Natural killer cell treated with Interleukin-12 subunit alpha and Interleukin-12 subunit beta and Interleukin-15 and Interleukin-18, amount 100 ng/mL, for 72 hours (primary cell): ENCODE results near the gene PFDN1. TPM values are rescaled to one million over a fixed set of nuclear protein-coding genes. Genes with fewer than 3 reads are reported as not detected.

Experiments
- ATAC-seq, 2 donors: fragments of 150-1000 bp; cut with Tn5 transposase in 1 of 2; sonication (Bioruptor Pico), chemical (Tn5 transposase) in 1 of 2; 2 replicates each; pipeline ENCODE4 v1.10.0; 2021
- DNase-seq: peaks from one replicate; pipeline ENCODE4 v3.0.0; 2022; ENCODE audit warnings: low spot score
- H3K27ac Mint-ChIP-seq, 2 donors: 1 replicate in 1 of 2; 2 replicates in 1 of 2; pipeline ENCODE4 v1.8.0; 2022; ENCODE audit warnings: mixed read lengths in 2 of 2, mild to moderate bottlenecking in 1 of 2, moderate library complexity in 1 of 2
- H3K27me3 Mint-ChIP-seq, 2 donors: 1 replicate in 1 of 2; 2 replicates in 1 of 2; pipeline ENCODE4 v1.8.0; 2022; ENCODE audit warnings: mixed read lengths in 2 of 2
- H3K36me3 Mint-ChIP-seq: one replicate; pipeline ENCODE4 v1.8.0; 2022; ENCODE audit warnings: mixed read lengths
- H3K4me1 Mint-ChIP-seq, 2 donors: 1 replicate in 1 of 2; 2 replicates in 1 of 2; pipeline ENCODE4 v1.8.0; 2022; ENCODE audit warnings: low read depth in 2 of 2, mixed read lengths in 2 of 2, mild to moderate bottlenecking in 1 of 2
- H3K4me3 Mint-ChIP-seq: one replicate; pipeline ENCODE4 v1.8.0; 2022; ENCODE audit warnings: mixed read lengths
- H3K9me3 Mint-ChIP-seq: 2 replicates; pipeline ENCODE4 v1.8.0; 2022; ENCODE audit warnings: mixed read lengths
- total RNA-seq, 2 donors: library from RNA; stranded (reverse); gene quantifications; one replicate each; pipeline ENCODE4 v1.2.3, GENCODE V29; 2022

Gene PFDN1
- total RNA-seq, 2 donors from 2014 or later, result 49.8 to 62.2 TPM

- Mint-ChIP-seq H3K27me3 (no peaks in the 10 kb centered on the region), H3K27ac (no peak overlapping the region), H3K4me1 (peaks cover 10 to 12% of the 10 kb centered on the region in 2 donors), H3K4me3 (no peak overlapping the region), H3K36me3 (no peaks in the 10 kb centered on the region), H3K9me3 (no peaks in the 10 kb centered on the region)
- no peak for DNase-seq
- ATAC-seq, result no peak
Measured at GRCh38 chr5:140242099-140242498, 60.8 kb downstream of the PFDN1 start.

GRCh38 chr5:140240987-140241706 lies 61.8 kb downstream of the PFDN1 start:
- Mint-ChIP-seq H3K27me3 (no peaks in the 10 kb centered on the region), H3K27ac (no peak overlapping the region), H3K4me1 (peaks cover 10 to 12% of the 10 kb centered on the region in 2 donors), H3K9me3 (no peaks in the 10 kb centered on the region), H3K36me3 (no peaks in the 10 kb centered on the region), H3K4me3 (no peak overlapping the region)
- DNase-seq (no peak), ATAC-seq (no peak)

GRCh38 chr5:140239939-140240700 lies 62.8 kb downstream of the PFDN1 start:
- H3K9me3 Mint-ChIP-seq, result no peaks in the 10 kb centered on the region
- ATAC-seq, result peak; percentile 58 to 66
- H3K27ac Mint-ChIP-seq, result no peak overlapping the region
- peaks cover 7% of the 10 kb centered on the region in 2 donors for H3K4me1 Mint-ChIP-seq
- H3K36me3 Mint-ChIP-seq, result no peaks in the 10 kb centered on the region
- H3K27me3 Mint-ChIP-seq, result no peaks in the 10 kb centered on the region
- no peak overlapping the region for H3K4me3 Mint-ChIP-seq
- DNase-seq, result no peak

GRCh38 chr5:140239461-140239860 lies 63.4 kb downstream of the PFDN1 start:
- ATAC-seq, result peak in 1 of 2 donors; percentile 15

GRCh38 chr5:140238756-140239155 lies 64.1 kb downstream of the PFDN1 start:
- H3K27me3 Mint-ChIP-seq, result peaks cover under 1 to 2% of the 10 kb centered on the region in 2 donors
- DNase-seq (no peak), ATAC-seq (no peak)
- H3K4me1 Mint-ChIP-seq, result no peaks in the 10 kb centered on the region
- no peak overlapping the region for H3K27ac Mint-ChIP-seq
- H3K9me3 Mint-ChIP-seq, result no peaks in the 10 kb centered on the region
- no peak overlapping the region for H3K4me3 Mint-ChIP-seq
- H3K36me3 Mint-ChIP-seq, result no peaks in the 10 kb centered on the region

More at GRCh38 chr5:140239461-140239860, 63.4 kb downstream of the PFDN1 start:
- H3K9me3 Mint-ChIP-seq, result no peaks in the 10 kb centered on the region
- no peak overlapping the region for H3K4me3 Mint-ChIP-seq
- no peak for DNase-seq
- H3K27ac Mint-ChIP-seq, result no peak overlapping the region
- H3K4me1 Mint-ChIP-seq, result peaks cover under 1 to 1% of the 10 kb centered on the region in 2 donors
- no peaks in the 10 kb centered on the region for H3K27me3 Mint-ChIP-seq
- H3K36me3 Mint-ChIP-seq, result no peaks in the 10 kb centered on the region

GRCh38 chr5:140236891-140237598 lies 65.9 kb downstream of the PFDN1 start:
- H3K27ac Mint-ChIP-seq, result no peak overlapping the region
- H3K27me3 Mint-ChIP-seq, result peaks cover 8 to 11% of the 10 kb centered on the region in 2 donors
- DNase-seq (no peak), ATAC-seq (no peak)
- no peaks in the 10 kb centered on the region for H3K9me3 Mint-ChIP-seq
- H3K4me3 Mint-ChIP-seq, result no peak overlapping the region
- no peaks in the 10 kb centered on the region for H3K36me3 Mint-ChIP-seq
- no peaks in the 10 kb centered on the region for H3K4me1 Mint-ChIP-seq

GRCh38 chr5:140235791-140236551 lies 66.9 kb downstream of the PFDN1 start:
- H3K27ac Mint-ChIP-seq, result no peak overlapping the region
- DNase-seq, result no peak
- H3K36me3 Mint-ChIP-seq, result no peaks in the 10 kb centered on the region
- H3K27me3 Mint-ChIP-seq, result peaks cover 15 to 17% of the 10 kb centered on the region in 2 donors
- no peaks in the 10 kb centered on the region for H3K9me3 Mint-ChIP-seq
- H3K4me1 Mint-ChIP-seq, result no peaks in the 10 kb centered on the region
- no peak for ATAC-seq
- no peak overlapping the region for H3K4me3 Mint-ChIP-seq

- peaks cover 15 to 17% of the 10 kb centered on the region in 2 donors for H3K27me3 Mint-ChIP-seq
- H3K4me1 Mint-ChIP-seq, result no peaks in the 10 kb centered on the region
- H3K9me3 Mint-ChIP-seq, result no peaks in the 10 kb centered on the region
- H3K27ac Mint-ChIP-seq, result no peak overlapping the region
- no peak overlapping the region for H3K4me3 Mint-ChIP-seq
- no peak for DNase-seq
- ATAC-seq, result no peak
- no peaks in the 10 kb centered on the region for H3K36me3 Mint-ChIP-seq
Measured at GRCh38 chr5:140234377-140234989, 68.4 kb downstream of the PFDN1 start.

GRCh38 chr5:140232731-140233130 lies 70.2 kb downstream of the PFDN1 start:
- no peaks in the 10 kb centered on the region for H3K9me3 Mint-ChIP-seq
- no peak for ATAC-seq
- DNase-seq, result no peak
- H3K27me3 Mint-ChIP-seq, result peaks cover 15 to 17% of the 10 kb centered on the region in 2 donors
- no peak overlapping the region for H3K27ac Mint-ChIP-seq
- H3K4me1 Mint-ChIP-seq, result peaks cover 0 to 3% of the 10 kb centered on the region in 2 donors
- H3K36me3 Mint-ChIP-seq, result no peaks in the 10 kb centered on the region
- no peak overlapping the region for H3K4me3 Mint-ChIP-seq

- H3K9me3 Mint-ChIP-seq, result no peaks in the 10 kb centered on the region
- DNase-seq (no peak), ATAC-seq (no peak)
- H3K27ac Mint-ChIP-seq, result no peak overlapping the region
- H3K4me3 Mint-ChIP-seq, result no peak overlapping the region
- peaks cover 17% of the 10 kb centered on the region in 2 donors for H3K27me3 Mint-ChIP-seq
- H3K4me1 Mint-ChIP-seq, result peaks cover 0 to 3% of the 10 kb centered on the region in 2 donors
- no peaks in the 10 kb centered on the region for H3K36me3 Mint-ChIP-seq
Measured at GRCh38 chr5:140230373-140230772, 72.5 kb downstream of the PFDN1 start.

GRCh38 chr5:140228364-140228837 lies 74.5 kb downstream of the PFDN1 start:
- Mint-ChIP-seq H3K4me3 (no peak overlapping the region), H3K36me3 (no peaks in the 10 kb centered on the region), H3K27me3 (peaks cover 11 to 15% of the 10 kb centered on the region in 2 donors), H3K27ac (no peak overlapping the region), H3K4me1 (peaks cover 0 to 3% of the 10 kb centered on the region in 2 donors), H3K9me3 (no peaks in the 10 kb centered on the region)
- DNase-seq, result no peak
- ATAC-seq, result no peak

GRCh38 chr5:140227046-140227445 lies 75.9 kb downstream of the PFDN1 start:
- Mint-ChIP-seq H3K27me3 (peaks cover 6 to 13% of the 10 kb centered on the region in 2 donors), H3K9me3 (no peaks in the 10 kb centered on the region), H3K4me1 (peaks cover 0 to 3% of the 10 kb centered on the region in 2 donors), H3K36me3 (no peaks in the 10 kb centered on the region), H3K4me3 (no peak overlapping the region), H3K27ac (no peak overlapping the region)
- DNase-seq (no peak), ATAC-seq (no peak)

- H3K4me1 Mint-ChIP-seq, result peaks cover 3% of the 10 kb centered on the region in 2 donors
- H3K9me3 Mint-ChIP-seq, result no peaks in the 10 kb centered on the region
- no peaks in the 10 kb centered on the region for H3K36me3 Mint-ChIP-seq
- H3K27ac Mint-ChIP-seq, result no peak overlapping the region
- no peak for DNase-seq
- no peak overlapping the region for H3K4me3 Mint-ChIP-seq
- H3K27me3 Mint-ChIP-seq, result peaks cover 0 to 9% of the 10 kb centered on the region in 2 donors
- no peak for ATAC-seq
Measured at GRCh38 chr5:140225396-140225795, 77.5 kb downstream of the PFDN1 start.
